Activated CD8-positive, alpha-beta T cell treated with anti-CD3 and anti-CD28 coated beads, Interleukin-2, amount 10 ng/mL, durations not matched to agents 7 days and 5 days (primary cell): ENCODE results near the gene RPUSD4. TPM values are rescaled to one million over a fixed set of nuclear protein-coding genes. Genes with fewer than 3 reads are reported as not detected.

Experiments
- ATAC-seq: fragments of 150-1000 bp; cut with Tn5 transposase; one replicate; pipeline ENCODE4 v1.10.0; 2021; ENCODE audit warnings: moderate library complexity
- CTCF ChIA-PET: fragments of 350-600 bp; sonication (Branson Sonifier 250); formaldehyde crosslinking; loops from one replicate; lab custom pipeline; 2021; ENCODE audit warnings: antibody characterized with exemption; lab: Charles Lee
- POLR2A ChIA-PET: fragments of 350-600 bp; sonication (Branson Sonifier 250); formaldehyde crosslinking; loops from one replicate; lab custom pipeline; 2021; ENCODE audit warnings: antibody characterized with exemption; lab: Charles Lee
- DNase-seq: peaks from one replicate; pipeline ENCODE4 v3.0.0-alpha.2; 2020
- H3K27ac Mint-ChIP-seq: one replicate; pipeline ENCODE4 v1.8.0; 2021; ENCODE audit warnings: mild to moderate bottlenecking, mixed read lengths
- H3K27me3 Mint-ChIP-seq: one replicate; pipeline ENCODE4 v1.8.0; 2021; ENCODE audit warnings: low read depth, mixed read lengths
- H3K36me3 Mint-ChIP-seq: one replicate; pipeline ENCODE4 v1.8.0; 2021; ENCODE audit warnings: low read depth, mixed read lengths
- H3K4me1 Mint-ChIP-seq: one replicate; pipeline ENCODE4 v1.8.0; 2021; ENCODE audit warnings: low read depth, mixed read lengths
- H3K4me3 Mint-ChIP-seq: one replicate; pipeline ENCODE4 v1.8.0; 2021; ENCODE audit warnings: mild to moderate bottlenecking, mixed read lengths
- H3K9me3 Mint-ChIP-seq: one replicate; pipeline ENCODE4 v1.8.0; 2022; ENCODE audit warnings: mixed read lengths; ENCODE audit not compliant: insufficient read depth
- total RNA-seq, 2 experiments: library from RNA; stranded (reverse); gene quantifications; one replicate each; pipeline ENCODE4 v1.2.3, GENCODE V29; 2021

RPUSD4 gene
- total RNA-seq, 2 experiments from 2014 or later, result 31.6 to 32.1 TPM

DNA sequence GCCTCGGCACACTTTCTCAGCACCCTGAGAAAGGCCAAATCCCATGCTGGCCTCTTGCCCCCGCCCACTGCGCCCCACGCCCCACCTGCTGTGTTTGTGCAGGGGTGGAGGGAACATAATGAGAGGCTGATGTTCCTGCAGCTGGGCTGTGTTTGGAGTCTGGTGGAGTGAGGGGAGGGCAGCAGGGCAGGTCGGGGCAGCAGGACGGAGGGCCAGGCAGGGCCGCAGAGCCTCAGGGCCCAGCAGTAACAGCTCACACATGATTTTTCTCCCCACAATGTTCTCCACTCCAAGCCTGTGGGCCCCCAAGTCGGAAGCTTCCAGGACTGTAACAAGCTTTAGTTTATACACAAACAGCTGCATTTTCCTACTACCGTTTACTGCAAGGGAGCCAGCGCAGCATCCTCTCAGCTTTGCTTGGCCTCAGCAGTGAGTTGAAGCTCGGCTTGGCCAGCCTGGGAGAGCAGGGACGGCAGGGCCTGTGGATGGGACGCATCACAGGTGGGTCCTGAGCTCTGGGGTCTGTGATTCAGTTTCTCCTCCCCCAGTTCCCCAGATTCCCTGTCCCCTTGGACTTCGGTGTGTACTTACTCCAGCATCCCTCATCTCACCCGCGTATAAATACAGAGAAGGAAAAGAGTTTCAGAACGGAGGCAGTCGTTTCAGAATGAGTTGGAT is 51.0 kb downstream of the RPUSD4 start:
- H3K4me3 Mint-ChIP-seq, result no peak overlapping the region
- ATAC-seq, result no peak

DNA sequence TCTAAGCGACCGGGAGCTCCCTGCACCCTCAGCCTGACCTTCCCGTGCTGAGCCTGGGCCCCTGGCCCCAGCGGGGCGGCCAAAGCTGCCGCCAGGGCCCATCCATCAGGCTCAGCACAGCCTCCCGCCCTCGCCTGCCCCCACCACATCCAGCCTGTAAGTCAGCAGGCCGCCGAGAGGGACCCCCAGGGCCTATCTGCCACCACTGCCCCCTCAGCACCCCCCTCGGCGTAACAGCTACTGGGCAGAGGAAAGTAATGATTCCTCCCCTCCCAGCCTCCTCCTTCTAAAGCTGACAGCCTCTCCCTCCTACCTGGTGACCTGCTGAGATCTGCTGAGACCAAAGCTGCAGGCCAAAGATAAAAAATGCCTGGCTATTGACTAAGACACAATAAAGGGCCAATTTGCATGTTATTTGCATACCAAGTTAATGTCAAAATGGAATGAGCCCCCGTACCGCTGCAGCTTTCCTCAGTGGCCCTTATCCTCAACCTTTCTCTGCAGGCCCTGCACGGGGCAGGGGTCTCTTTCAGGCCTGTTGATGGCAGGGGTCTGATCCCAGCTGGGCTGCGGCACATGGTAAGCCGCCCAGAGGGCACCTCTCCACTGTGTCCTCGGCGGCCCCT is 51.6 kb downstream of the RPUSD4 start:
- no peak for DNase-seq
- peaks cover 13% of the 10 kb centered on the region for H3K4me1 Mint-ChIP-seq
- H3K27me3 Mint-ChIP-seq, result peaks cover 2% of the 10 kb centered on the region
- H3K9me3 Mint-ChIP-seq, result no peaks in the 10 kb centered on the region
- ChIA-PET CTCF (no interaction called here), POLR2A (no interaction called here)
- H3K36me3 Mint-ChIP-seq, result no peaks in the 10 kb centered on the region
- ATAC-seq, result no peak
- H3K27ac Mint-ChIP-seq, result no peak overlapping the region
- H3K4me3 Mint-ChIP-seq, result no peak overlapping the region

More for the DNA sequence above, 51.0 kb downstream of the RPUSD4 start:
- DNase-seq, result no peak
- H3K27ac Mint-ChIP-seq, result no peak overlapping the region
- H3K27me3 Mint-ChIP-seq, result peaks cover 2% of the 10 kb centered on the region
- POLR2A ChIA-PET, result interaction anchor here (0.5 kb wide), 1 partner anchor 11 kb away, joined by 4 read pairs; no protein-coding TSS in a partner anchor
- CTCF ChIA-PET, result no interaction called here
- H3K4me1 Mint-ChIP-seq, result peaks cover 13% of the 10 kb centered on the region
- no peaks in the 10 kb centered on the region for H3K36me3 Mint-ChIP-seq
- no peaks in the 10 kb centered on the region for H3K9me3 Mint-ChIP-seq

DNA sequence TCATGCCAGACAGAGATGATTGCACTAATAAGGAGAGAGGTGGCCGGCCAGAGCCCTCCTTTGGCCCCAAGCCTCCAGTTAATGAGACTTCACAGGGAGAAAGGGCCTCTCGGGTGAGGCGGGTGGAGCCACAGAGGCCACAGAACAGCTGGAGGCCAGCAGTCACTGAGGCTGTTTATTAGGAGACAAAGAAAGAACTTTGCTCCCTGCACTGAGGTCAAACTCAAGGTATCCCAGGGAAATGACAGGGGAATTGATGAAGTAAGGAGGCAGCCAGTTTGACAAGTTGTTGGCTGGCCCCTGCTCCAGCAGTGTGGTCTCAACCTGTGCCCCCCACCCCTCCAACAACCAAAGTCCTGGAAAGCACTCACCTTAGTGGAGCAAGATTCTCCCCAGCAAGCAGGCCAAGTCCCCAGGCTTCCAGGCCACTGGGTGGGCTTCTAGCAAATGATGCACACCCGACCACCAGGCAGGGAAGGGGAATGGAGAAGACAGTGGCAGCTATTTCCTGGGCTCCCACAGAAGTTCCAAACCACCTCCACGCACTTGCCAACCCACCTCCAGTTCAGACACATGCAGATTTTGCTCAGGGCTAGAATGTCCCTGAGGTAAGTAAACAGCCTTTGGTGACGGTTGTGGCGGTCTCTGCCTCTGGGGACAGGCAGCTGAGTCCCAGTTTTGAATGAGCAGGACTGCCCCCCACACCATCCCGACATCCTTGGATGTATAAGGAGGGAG is 53.2 kb downstream of the RPUSD4 start:
- H3K36me3 Mint-ChIP-seq, result no peaks in the 10 kb centered on the region
- CTCF ChIA-PET, result no interaction called here
- POLR2A ChIA-PET, result no interaction called here

DNA sequence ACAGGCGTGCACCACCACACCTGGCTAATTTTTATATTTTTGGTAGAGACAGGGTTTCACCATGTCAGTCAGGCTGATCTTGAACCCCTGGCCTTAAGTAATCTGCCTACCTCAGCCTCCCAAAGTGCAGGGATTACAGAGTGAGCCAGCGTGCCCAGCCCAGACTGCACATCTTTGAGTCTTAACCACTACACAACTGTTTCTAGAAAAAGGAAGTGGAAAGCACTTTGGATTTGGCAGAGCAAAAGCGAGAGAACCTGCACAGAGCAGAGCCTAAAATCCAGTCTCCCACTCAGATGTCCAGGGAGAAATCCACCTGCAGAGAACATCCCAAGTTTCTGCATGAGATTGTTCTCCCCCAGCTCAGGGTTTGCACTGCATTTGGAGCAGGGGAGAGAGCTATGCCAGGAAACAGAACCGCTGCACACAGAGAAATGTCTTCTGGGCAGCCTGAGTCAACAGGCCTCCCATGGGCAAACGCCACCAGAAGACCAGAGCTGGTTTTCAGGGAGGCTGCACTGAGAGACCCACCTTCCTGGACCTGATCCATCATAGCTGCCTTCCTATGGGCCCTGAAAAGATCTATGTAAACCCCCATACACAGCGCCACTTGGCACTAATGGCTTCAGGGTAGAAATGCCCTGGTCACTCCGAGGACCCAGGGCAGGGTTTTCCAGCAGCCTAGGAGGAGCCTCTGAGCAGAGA is 54.0 kb downstream of the RPUSD4 start:
- H3K27ac Mint-ChIP-seq, result no peak overlapping the region

More for the DNA sequence above, 53.2 kb downstream of the RPUSD4 start:
- Mint-ChIP-seq H3K4me3 (no peak overlapping the region), H3K9me3 (no peaks in the 10 kb centered on the region), H3K27ac (no peak overlapping the region), H3K27me3 (no peaks in the 10 kb centered on the region), H3K4me1 (peaks cover 2% of the 10 kb centered on the region)
- ATAC-seq (no peak), DNase-seq (no peak)

DNA sequence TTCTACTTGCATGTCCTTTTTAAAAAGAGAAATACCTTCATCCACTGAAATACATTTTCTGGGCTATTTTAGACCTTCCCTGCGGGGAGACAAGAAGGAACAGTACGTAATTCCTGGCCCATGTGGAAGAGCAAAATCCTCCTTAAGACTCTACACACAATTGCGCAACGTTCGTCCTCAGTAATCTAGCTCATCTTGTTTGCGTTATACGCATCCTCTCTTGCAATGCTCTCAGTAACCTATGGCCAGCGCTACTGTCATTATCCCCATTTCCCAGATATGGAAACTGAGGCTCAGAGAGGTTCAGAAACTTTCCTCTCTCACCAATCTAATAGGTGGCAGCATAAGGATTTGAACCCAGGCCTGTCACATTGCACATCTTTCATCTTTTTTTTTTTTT is 54.6 kb downstream of the RPUSD4 start:
- ATAC-seq (no peak), DNase-seq (no peak)
- peaks cover 1% of the 10 kb centered on the region for H3K36me3 Mint-ChIP-seq
- H3K9me3 Mint-ChIP-seq, result peaks cover 7% of the 10 kb centered on the region
- CTCF ChIA-PET, result no interaction called here
- H3K27ac Mint-ChIP-seq, result no peak overlapping the region
- peaks cover 8% of the 10 kb centered on the region for H3K27me3 Mint-ChIP-seq
- H3K4me3 Mint-ChIP-seq, result no peak overlapping the region
- no peaks in the 10 kb centered on the region for H3K4me1 Mint-ChIP-seq
- POLR2A ChIA-PET, result no interaction called here

More for the DNA sequence above, 54.0 kb downstream of the RPUSD4 start:
- ATAC-seq (no peak), DNase-seq (no peak)
- Mint-ChIP-seq H3K9me3 (peaks cover under 1% of the 10 kb centered on the region), H3K4me3 (no peak overlapping the region), H3K27me3 (peaks cover 4% of the 10 kb centered on the region), H3K4me1 (no peaks in the 10 kb centered on the region), H3K36me3 (no peaks in the 10 kb centered on the region)
- ChIA-PET CTCF (no interaction called here), POLR2A (no interaction called here)

DNA sequence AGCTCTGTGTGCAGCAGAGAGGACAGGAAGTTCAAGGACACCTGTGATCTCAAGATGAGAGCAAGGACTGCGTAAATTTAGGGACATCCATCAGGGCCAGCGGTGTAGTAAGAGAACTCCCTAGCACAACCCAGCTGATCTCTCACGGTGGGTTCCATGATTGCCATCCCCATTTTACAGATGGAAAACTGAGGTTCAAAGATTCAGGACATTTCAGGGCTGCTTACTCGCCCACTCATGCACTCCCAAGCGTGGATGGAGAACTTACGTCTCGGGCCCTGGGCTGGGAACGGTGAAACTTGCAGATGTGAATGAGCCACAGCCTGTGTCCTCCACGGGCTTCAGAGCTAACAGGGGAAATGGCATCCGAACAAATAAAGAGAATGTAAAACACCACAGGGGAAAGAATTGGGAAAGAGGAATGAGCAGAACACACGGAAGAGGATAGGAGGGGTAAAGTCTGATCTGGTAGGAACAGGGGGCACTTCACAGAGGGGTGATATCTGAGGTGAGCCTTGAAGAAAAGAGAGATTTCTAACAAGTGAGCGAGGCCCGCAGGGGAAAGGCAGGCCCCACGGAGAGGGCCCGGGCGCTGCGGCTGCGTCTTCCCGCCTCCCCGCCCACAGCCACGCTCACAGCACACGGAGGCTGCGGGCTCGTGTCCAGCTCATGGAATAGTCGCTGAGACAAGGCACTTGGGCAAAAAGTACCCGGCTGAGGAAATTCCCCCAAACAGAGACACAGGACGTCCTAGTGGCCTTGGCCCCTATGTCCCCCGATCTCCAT is 55.9 kb downstream of the RPUSD4 start:
- Mint-ChIP-seq H3K9me3 (peaks cover 7% of the 10 kb centered on the region), H3K4me3 (no peak overlapping the region), H3K4me1 (no peaks in the 10 kb centered on the region), H3K36me3 (peaks cover 1% of the 10 kb centered on the region), H3K27me3 (peaks cover 12% of the 10 kb centered on the region), H3K27ac (no peak overlapping the region)
- CTCF ChIA-PET, result no interaction called here
- ATAC-seq (no peak), DNase-seq (no peak)
- POLR2A ChIA-PET, result no interaction called here

DNA sequence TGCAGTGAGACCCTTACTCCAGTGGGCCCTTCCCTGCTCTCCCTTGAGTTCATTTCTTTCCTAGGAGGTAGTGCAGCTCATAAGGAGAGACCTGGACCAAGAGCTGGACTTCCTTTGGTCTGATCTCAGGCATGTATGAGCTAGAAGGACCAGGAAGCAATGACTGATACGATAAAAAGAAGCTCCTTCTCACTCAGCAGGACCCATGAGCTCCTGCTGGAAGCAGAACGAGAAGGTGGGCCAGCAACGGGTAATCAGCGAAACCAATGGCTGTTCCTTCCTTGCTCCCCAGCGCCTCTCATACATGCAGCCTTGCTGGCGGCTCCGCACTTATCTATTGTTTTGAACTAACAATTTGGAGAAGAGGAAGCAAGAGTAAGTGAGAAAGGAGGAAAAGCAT is 56.8 kb downstream of the RPUSD4 start:
- ChIA-PET POLR2A (no interaction called here), CTCF (no interaction called here)
- Mint-ChIP-seq H3K27ac (no peak overlapping the region), H3K4me1 (peaks cover 7% of the 10 kb centered on the region), H3K27me3 (peaks cover 15% of the 10 kb centered on the region), H3K36me3 (peaks cover 1% of the 10 kb centered on the region), H3K9me3 (peaks cover 7% of the 10 kb centered on the region), H3K4me3 (no peak overlapping the region)
- ATAC-seq (no peak), DNase-seq (no peak)

DNA sequence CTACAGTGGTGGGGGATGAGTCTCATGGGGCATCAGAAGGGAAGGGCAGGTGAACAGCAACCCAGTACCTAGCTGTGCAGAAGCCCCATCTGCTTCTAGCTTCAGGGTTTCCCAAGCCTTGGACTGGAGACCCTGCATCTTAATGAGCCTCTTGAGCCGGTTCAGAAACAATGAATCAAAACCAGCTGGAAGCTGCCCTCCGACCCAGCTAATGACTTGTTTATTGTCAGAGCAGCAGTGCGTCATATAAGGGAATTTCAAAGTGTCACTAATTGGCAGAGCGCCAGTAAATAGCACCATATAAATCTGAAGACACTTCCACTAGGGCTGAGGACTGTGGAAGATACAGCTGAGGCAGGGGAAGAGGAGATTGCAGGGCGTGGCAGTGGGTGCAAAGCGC is 57.5 kb downstream of the RPUSD4 start:
- Mint-ChIP-seq H3K4me1 (peaks cover 9% of the 10 kb centered on the region), H3K9me3 (peaks cover 7% of the 10 kb centered on the region), H3K27ac (no peak overlapping the region), H3K4me3 (no peak overlapping the region), H3K27me3 (peaks cover 15% of the 10 kb centered on the region), H3K36me3 (peaks cover 1% of the 10 kb centered on the region)
- DNase-seq (no peak), ATAC-seq (no peak)
- CTCF ChIA-PET, result no interaction called here
- POLR2A ChIA-PET, result no interaction called here

DNA sequence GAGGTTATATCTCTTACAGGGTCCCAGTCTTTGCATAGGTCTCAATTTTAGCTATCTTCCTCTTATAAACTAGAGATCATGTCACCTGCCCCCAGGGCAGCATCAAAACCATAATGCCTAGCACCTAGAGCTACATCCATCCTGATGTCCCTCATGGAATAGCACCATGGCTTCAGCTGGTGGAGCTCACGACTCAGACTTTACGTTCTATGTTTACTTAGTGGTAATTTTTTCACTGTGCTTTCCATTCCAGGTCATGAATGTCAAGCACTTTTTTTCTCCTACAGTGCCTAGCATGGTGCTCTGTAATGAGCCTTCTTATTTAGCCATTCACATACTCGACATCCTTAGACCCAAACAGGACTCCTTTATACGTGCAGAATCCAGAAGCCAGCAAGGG is 58.4 kb downstream of the RPUSD4 start:
- no peak overlapping the region for H3K4me3 Mint-ChIP-seq
- CTCF ChIA-PET, result interaction anchor here (1.0 kb wide), 1 partner anchor 40 kb away, joined by 3 read pairs; no protein-coding TSS in a partner anchor
- DNase-seq, result no peak
- H3K27ac Mint-ChIP-seq, result no peak overlapping the region
- POLR2A ChIA-PET, result interaction anchor here (0.7 kb wide), 1 partner anchor 232 kb away, joined by 3 read pairs; no protein-coding TSS in a partner anchor
- H3K4me1 Mint-ChIP-seq, result peaks cover 9% of the 10 kb centered on the region
- peaks cover 15% of the 10 kb centered on the region for H3K27me3 Mint-ChIP-seq
- peaks cover 7% of the 10 kb centered on the region for H3K9me3 Mint-ChIP-seq
- H3K36me3 Mint-ChIP-seq, result peaks cover 1% of the 10 kb centered on the region
- ATAC-seq, result no peak

DNA sequence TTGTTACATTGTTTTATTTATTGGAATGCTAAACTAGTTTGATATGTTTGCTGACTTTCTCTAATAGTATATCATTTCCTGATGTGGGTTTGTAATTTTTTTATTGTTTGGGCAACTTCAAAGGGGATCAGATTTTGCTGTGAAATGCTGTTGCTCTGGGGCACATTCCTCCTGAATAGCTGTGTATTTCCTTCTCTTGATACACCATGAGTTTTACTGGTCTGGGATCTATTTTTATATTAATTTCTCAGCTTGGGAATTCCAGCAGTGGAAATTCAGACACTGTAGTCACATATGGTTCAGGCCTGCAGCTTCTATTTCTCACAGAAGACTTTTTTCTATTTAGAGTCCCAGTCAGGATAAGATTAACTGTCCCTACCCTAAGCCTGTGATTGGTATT is 58.9 kb downstream of the RPUSD4 start:
- CTCF ChIA-PET, result interaction anchor here (1.0 kb wide), 1 partner anchor 40 kb away, joined by 3 read pairs; no protein-coding TSS in a partner anchor
- peaks cover 9% of the 10 kb centered on the region for H3K4me1 Mint-ChIP-seq
- H3K4me3 Mint-ChIP-seq, result no peak overlapping the region
- POLR2A ChIA-PET, result interaction anchor here (0.7 kb wide), 1 partner anchor 231 kb away, joined by 3 read pairs; no protein-coding TSS in a partner anchor
- no peak for DNase-seq
- ATAC-seq, result no peak
- peaks cover 7% of the 10 kb centered on the region for H3K9me3 Mint-ChIP-seq
- H3K27me3 Mint-ChIP-seq, result peaks cover 15% of the 10 kb centered on the region
- H3K36me3 Mint-ChIP-seq, result peaks cover 1% of the 10 kb centered on the region
- no peak overlapping the region for H3K27ac Mint-ChIP-seq

DNA sequence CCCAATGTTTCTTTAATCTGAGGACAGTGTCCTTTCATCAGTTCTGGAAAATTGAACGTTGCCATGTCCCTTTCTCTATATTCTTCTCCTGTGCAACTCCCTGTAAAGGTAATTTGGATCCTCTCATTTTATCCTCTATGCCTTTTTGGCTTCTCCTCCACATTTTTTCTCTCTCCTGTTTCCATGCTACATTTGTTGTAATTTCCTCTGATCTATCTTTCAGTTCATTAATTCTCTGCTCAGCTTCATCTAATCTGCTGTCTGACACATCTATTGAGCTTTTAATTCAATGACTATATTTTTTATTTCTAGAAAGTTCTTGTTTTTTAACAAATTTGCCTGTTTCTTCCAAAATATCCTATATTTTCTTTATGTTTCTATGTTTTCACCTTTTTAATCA is 59.3 kb downstream of the RPUSD4 start:
- Mint-ChIP-seq H3K36me3 (peaks cover 1% of the 10 kb centered on the region), H3K4me3 (no peak overlapping the region), H3K4me1 (peaks cover 9% of the 10 kb centered on the region), H3K9me3 (peaks cover 7% of the 10 kb centered on the region), H3K27me3 (peaks cover 15% of the 10 kb centered on the region), H3K27ac (no peak overlapping the region)
- no peak for DNase-seq
- ATAC-seq, result no peak
- ChIA-PET CTCF (no interaction called here), POLR2A (interaction anchor here (0.6 kb wide), 1 partner anchor 1160 kb away, joined by 3 read pairs; no protein-coding TSS in a partner anchor)
